Glomerular visceral epithelial cell (primary cell): ENCODE measurements around the gene ATXN7L1.

Source experiments
- DNase-seq: peaks from one replicate; pipeline ENCODE4 v3.0.0-alpha.2; 2016; ENCODE audit errors: extremely low spot score

The ATXN7L1 gene

GRCh38 chr7:105778956-105779355 is 97.4 kb downstream of the ATXN7L1 start:
- no peak for DNase-seq

GRCh38 chr7:105776986-105777910 is 99.2 kb downstream of the ATXN7L1 start:
- no peak for DNase-seq

GRCh38 chr7:105776068-105776790 is 100.2 kb downstream of the ATXN7L1 start:
- peak; percentile 92 for DNase-seq

- DNase-seq = no peak
Measured at GRCh38 chr7:105775580-105775979, 100.8 kb downstream of the ATXN7L1 start.

- DNase-seq = no peak
Measured at GRCh38 chr7:105773030-105773460, 103.4 kb downstream of the ATXN7L1 start.

GRCh38 chr7:105769901-105770628 is 106.3 kb downstream of the ATXN7L1 start:
- DNase-seq = no peak

GRCh38 chr7:105768898-105769507 is 107.4 kb downstream of the ATXN7L1 start:
- no peak for DNase-seq

- no peak for DNase-seq
Measured at GRCh38 chr7:105768117-105768516, 108.3 kb downstream of the ATXN7L1 start.

- no peak for DNase-seq
Measured at GRCh38 chr7:105766421-105767073, 109.9 kb downstream of the ATXN7L1 start.

- DNase-seq = no peak
Measured at GRCh38 chr7:105765846-105766245, 110.6 kb downstream of the ATXN7L1 start.

GRCh38 chr7:105764506-105764905 is 111.9 kb downstream of the ATXN7L1 start:
- DNase-seq = no peak

GRCh38 chr7:105760551-105761447 is 115.6 kb downstream of the ATXN7L1 start:
- DNase-seq = no peak

GRCh38 chr7:105759670-105760550 is 116.5 kb downstream of the ATXN7L1 start:
- peak; percentile 50 for DNase-seq

- no peak for DNase-seq
Measured at GRCh38 chr7:105756367-105756766, 120.0 kb downstream of the ATXN7L1 start.

GRCh38 chr7:105752671-105753275 is 123.6 kb downstream of the ATXN7L1 start:
- no peak for DNase-seq

- DNase-seq = no peak
Measured at GRCh38 chr7:105751054-105751453, 125.3 kb downstream of the ATXN7L1 start.

GRCh38 chr7:105748701-105749100 is 127.7 kb downstream of the ATXN7L1 start:
- DNase-seq = no peak

- no peak for DNase-seq
Measured at GRCh38 chr7:105745681-105746330, 130.6 kb downstream of the ATXN7L1 start.
